HL-60 (cell line): ENCODE measurements around the gene SLC25A20.

Experiments
- DNase-seq, 2 experiments: peaks; one replicate each; pipeline ENCODE4 v3.0.0-alpha.2; 2010 to 2020; ENCODE audit warnings: low read depth in 1 of 2, low spot score in 1 of 2
- H3K27ac ChIP-seq: fragments of 250-450 bp; sonication (Bioruptor Pico); replicated peaks from 2 replicates; pipeline ENCODE4 v1.5.1; 2020; ENCODE audit warnings: mild to moderate bottlenecking, moderate library complexity
- H3K27me3 ChIP-seq: fragments of 250-450 bp; sonication (Bioruptor Pico); 2 replicates; pipeline ENCODE4 v1.5.1; 2021; ENCODE audit warnings: mild to moderate bottlenecking, moderate library complexity; ENCODE audit not compliant: insufficient read depth, poor library complexity, severe bottlenecking
- H3K4me3 ChIP-seq: replicated peaks from 2 replicates; pipeline ENCODE4 v1.5.1; 2011; ENCODE audit warnings: mild to moderate bottlenecking, control low read depth, low read length; ENCODE audit not compliant: insufficient read depth
- CTCF ChIP-seq: IDR thresholded peaks from one replicate; pipeline ENCODE4 v1.5.1; 2011; ENCODE audit warnings: low read length, control low read depth, inconsistent platforms; ENCODE audit not compliant: insufficient read depth
- GABPA ChIP-seq: IDR thresholded peaks from 2 replicates; pipeline ENCODE4 v1.6.1; 2012; ENCODE audit warnings: low read depth
- POLR2AphosphoS5 ChIP-seq: IDR thresholded peaks from 2 replicates; pipeline ENCODE4 v1.6.1; 2012; ENCODE audit warnings: low read depth
- REST ChIP-seq: IDR thresholded peaks from 2 replicates; pipeline ENCODE4 v1.6.1; 2012; ENCODE audit warnings: low read depth; ENCODE audit not compliant: insufficient replicate concordance
- SPI1 ChIP-seq: IDR thresholded peaks from 2 replicates; pipeline ENCODE4 v1.6.1; 2012; ENCODE audit warnings: low read depth, mild to moderate bottlenecking, borderline replicate concordance

SLC25A20 gene

GRCh38 chr3:48885753-48886152, 12.9 kb downstream of the SLC25A20 start:
- H3K27me3 ChIP-seq, result no peaks in the 10 kb centered on the region
- TF ChIP-seq CTCF (no peak), SPI1 (no peak), POLR2AphosphoS5 (no peak), REST (no peak), GABPA (no peak)
- H3K27ac ChIP-seq, result no peak overlapping the region
- H3K4me3 ChIP-seq, result no peak overlapping the region
- no peak for DNase-seq

- no peaks in the 10 kb centered on the region for H3K27me3 ChIP-seq
- TF ChIP-seq CTCF (no peak), SPI1 (no peak), GABPA (no peak), REST (no peak), POLR2AphosphoS5 (no peak)
- no peak for DNase-seq
- H3K4me3 ChIP-seq, result no peak overlapping the region
- no peak overlapping the region for H3K27ac ChIP-seq
Measured at GRCh38 chr3:48881652-48882114, 17.0 kb downstream of the SLC25A20 start.

GRCh38 chr3:48881006-48881405, 17.7 kb downstream of the SLC25A20 start:
- H3K27me3 ChIP-seq, result no peaks in the 10 kb centered on the region
- DNase-seq, result no peak
- H3K4me3 ChIP-seq, result no peak overlapping the region
- TF ChIP-seq POLR2AphosphoS5 (no peak), REST (no peak), GABPA (no peak), SPI1 (no peak), CTCF (no peak)
- no peak overlapping the region for H3K27ac ChIP-seq
